Colonic mucosa (tissue), 4 donors: Measurements from ENCODE around the gene ACTG2. TPM values are rescaled to one million over a fixed set of nuclear protein-coding genes. Genes with fewer than 3 reads are reported as not detected.

Experiments used
- DNase-seq: peaks from one replicate; pipeline ENCODE4 v3.0.0-alpha.2; 2020
- H3K27ac ChIP-seq: fragments of 200-600 bp; one replicate; pipeline ENCODE4 v1.8.0; 2021
- H3K27me3 ChIP-seq: fragments of 200-600 bp; one replicate; pipeline ENCODE4 v1.8.0; 2021
- H3K36me3 ChIP-seq: fragments of 200-600 bp; one replicate; pipeline ENCODE4 v1.8.0; 2021
- H3K4me1 ChIP-seq: fragments of 200-600 bp; one replicate; pipeline ENCODE4 v1.8.0; 2021; ENCODE audit warnings: mild to moderate bottlenecking
- H3K4me3 ChIP-seq: fragments of 200-600 bp; one replicate; pipeline ENCODE4 v1.8.0; 2021
- H3K9ac ChIP-seq, 2 donors: one replicate each; pipeline ENCODE4 v1.7.0; 2013; ENCODE audit warnings: control low read depth in 2 of 2, low read depth in 2 of 2, low read length in 2 of 2
- H3K9me3 ChIP-seq: fragments of 200-600 bp; one replicate; pipeline ENCODE4 v1.8.0; 2021
- intact Hi-C: fragments of 100-400 bp; cut with DNase I; formaldehyde crosslinking; loops from one replicate; pipeline ENCODE4 v1.14.1; 2022
- total RNA-seq, 2 donors: library from RNA; stranded (reverse); fragmentation: NEBNext Ultra II Directional in 1 of 2; extraction: Animal tissue kit (Norgen Biotek cat#: 25700) in 1 of 2; gene quantifications; one replicate each; pipeline ENCODE4 v1.2.1, GENCODE V29; 2021
- TF ChIP-seq, protein P1 (sequence below): fragments of 200-600 bp; IDR thresholded peaks from one replicate; pipeline ENCODE4 v1.8.0; 2022; ENCODE audit warnings: antibody characterized with exemption, mild to moderate bottlenecking
- donor health status: healthy.
- donor health status: DM: no; HTN: no; CAD: no.
- donor health status: DM: no; HTN: no; CAD: no.

Gene ACTG2
- total RNA-seq, 2 donors from 2014 or later = 25.4 to 1,198 TPM

DNA sequence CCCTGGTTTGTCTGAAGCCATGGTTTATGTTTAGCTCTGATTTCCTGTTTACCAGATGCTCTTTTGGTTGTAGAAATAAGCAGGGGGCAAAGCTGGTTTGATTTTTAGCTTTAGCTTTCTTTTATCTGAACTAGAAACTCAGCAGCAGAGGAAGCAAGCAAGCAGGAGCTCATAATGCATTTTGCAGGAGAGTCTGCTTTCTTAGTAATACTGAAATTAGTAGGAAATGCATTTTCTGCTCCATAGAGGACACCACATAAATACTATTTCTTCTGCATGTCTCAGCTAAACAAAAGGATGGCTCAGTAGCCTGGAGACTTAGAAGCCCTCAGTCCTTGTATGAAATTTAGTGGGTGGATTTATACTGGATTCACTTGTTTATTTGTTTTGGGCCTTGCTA lies 57.0 kb downstream of the ACTG2 start:
- intact Hi-C loops = no loop called here
- H3K9me3 ChIP-seq = no peaks in the 10 kb centered on the region
- H3K4me1 ChIP-seq = no peaks in the 10 kb centered on the region
- no peak overlapping the region for H3K4me3 ChIP-seq
- no peaks in the 10 kb centered on the region for H3K27me3 ChIP-seq
- DNase-seq = no peak
- TF ChIP-seq, protein P1, sequence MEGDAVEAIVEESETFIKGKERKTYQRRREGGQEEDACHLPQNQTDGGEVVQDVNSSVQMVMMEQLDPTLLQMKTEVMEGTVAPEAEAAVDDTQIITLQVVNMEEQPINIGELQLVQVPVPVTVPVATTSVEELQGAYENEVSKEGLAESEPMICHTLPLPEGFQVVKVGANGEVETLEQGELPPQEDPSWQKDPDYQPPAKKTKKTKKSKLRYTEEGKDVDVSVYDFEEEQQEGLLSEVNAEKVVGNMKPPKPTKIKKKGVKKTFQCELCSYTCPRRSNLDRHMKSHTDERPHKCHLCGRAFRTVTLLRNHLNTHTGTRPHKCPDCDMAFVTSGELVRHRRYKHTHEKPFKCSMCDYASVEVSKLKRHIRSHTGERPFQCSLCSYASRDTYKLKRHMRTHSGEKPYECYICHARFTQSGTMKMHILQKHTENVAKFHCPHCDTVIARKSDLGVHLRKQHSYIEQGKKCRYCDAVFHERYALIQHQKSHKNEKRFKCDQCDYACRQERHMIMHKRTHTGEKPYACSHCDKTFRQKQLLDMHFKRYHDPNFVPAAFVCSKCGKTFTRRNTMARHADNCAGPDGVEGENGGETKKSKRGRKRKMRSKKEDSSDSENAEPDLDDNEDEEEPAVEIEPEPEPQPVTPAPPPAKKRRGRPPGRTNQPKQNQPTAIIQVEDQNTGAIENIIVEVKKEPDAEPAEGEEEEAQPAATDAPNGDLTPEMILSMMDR = no peak
- no peak overlapping the region for H3K9ac ChIP-seq
- H3K36me3 ChIP-seq = peaks cover 17% of the 10 kb centered on the region
- H3K27ac ChIP-seq = no peak overlapping the region

DNA sequence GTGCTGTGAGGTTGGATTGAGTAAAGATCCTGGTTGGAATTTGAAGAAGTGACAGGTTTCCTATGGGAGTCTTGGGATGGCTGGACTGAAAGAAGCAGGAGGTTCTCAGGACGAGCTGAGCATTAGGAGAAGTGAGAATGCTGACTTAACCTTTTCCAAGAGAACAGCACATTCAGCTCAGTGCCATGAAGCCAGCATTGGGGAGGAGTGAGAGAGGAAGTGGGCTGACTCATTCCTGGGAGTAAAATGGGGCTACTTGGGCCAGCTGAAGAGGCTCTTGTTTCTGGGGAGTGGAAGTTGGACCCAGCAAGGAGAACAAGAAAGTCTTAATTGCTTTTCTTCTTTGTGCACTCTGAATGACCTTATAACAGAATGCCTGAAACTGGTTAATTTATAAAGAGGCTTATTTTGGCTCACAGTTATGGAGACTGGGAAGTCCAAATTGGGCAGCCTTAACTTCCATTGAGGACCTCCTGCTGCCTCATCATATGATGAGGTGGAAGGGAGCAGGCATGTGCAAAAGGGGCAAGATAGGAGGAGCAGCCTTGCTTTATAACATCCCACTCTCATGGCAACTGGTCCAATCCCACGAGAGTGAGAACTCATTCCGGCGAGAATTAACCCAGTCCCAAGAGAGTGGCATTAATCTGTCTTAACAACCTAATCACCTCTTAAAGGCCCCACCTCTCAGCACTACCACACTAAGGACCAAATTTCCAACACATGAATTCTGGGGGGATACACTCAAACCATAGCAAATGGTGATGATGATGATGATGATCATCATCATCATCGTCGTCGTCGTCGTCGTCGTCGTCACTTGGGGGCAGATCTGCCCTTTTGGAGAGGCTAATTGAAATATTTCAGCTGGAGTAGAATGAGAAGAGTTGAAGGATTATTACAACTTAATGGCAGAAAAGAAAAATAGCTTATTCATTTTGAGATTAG lies 60.0 kb downstream of the ACTG2 start:
- H3K36me3 ChIP-seq = peaks cover 10% of the 10 kb centered on the region
- H3K9me3 ChIP-seq = no peaks in the 10 kb centered on the region
- intact Hi-C loops = no loop called here
- no peak for DNase-seq
- no peak overlapping the region for H3K9ac ChIP-seq
- H3K4me3 ChIP-seq = no peak overlapping the region
- no peaks in the 10 kb centered on the region for H3K4me1 ChIP-seq
- TF ChIP-seq, protein P1 = no peak
- H3K27me3 ChIP-seq = no peaks in the 10 kb centered on the region
- H3K27ac ChIP-seq = no peak overlapping the region

- Histone ChIP-seq H3K9ac (no peak overlapping the region), H3K27me3 (no peaks in the 10 kb centered on the region), H3K4me3 (no peak overlapping the region), H3K4me1 (no peaks in the 10 kb centered on the region), H3K9me3 (no peaks in the 10 kb centered on the region), H3K36me3 (peaks cover 4% of the 10 kb centered on the region), H3K27ac (no peak overlapping the region)
- intact Hi-C loops = no loop called here
- DNase-seq = no peak
- TF ChIP-seq, protein P1 = no peak
Measured at GRCh38 chr2:73956218-73956865, 63.5 kb downstream of the ACTG2 start.

- Histone ChIP-seq H3K27ac (no peak overlapping the region), H3K4me1 (no peaks in the 10 kb centered on the region), H3K36me3 (peaks cover 3% of the 10 kb centered on the region), H3K4me3 (no peak overlapping the region), H3K9ac (no peak overlapping the region), H3K9me3 (no peaks in the 10 kb centered on the region), H3K27me3 (no peaks in the 10 kb centered on the region)
- TF ChIP-seq, protein P1 = no peak
- no peak for DNase-seq
- intact Hi-C loops = no loop called here
Measured at GRCh38 chr2:73961274-73961673, 68.5 kb downstream of the ACTG2 start.

GRCh38 chr2:73961823-73962615 lies 69.2 kb downstream of the ACTG2 start:
- Histone ChIP-seq H3K27me3 (no peaks in the 10 kb centered on the region), H3K9ac (no peak overlapping the region), H3K36me3 (no peaks in the 10 kb centered on the region), H3K9me3 (no peaks in the 10 kb centered on the region), H3K4me1 (no peaks in the 10 kb centered on the region), H3K27ac (no peak overlapping the region), H3K4me3 (no peak overlapping the region)
- DNase-seq = no peak
- intact Hi-C loops = no loop called here
- TF ChIP-seq, protein P1 = no peak
